ENCODE data around the gene KCNK7.

DNA sequence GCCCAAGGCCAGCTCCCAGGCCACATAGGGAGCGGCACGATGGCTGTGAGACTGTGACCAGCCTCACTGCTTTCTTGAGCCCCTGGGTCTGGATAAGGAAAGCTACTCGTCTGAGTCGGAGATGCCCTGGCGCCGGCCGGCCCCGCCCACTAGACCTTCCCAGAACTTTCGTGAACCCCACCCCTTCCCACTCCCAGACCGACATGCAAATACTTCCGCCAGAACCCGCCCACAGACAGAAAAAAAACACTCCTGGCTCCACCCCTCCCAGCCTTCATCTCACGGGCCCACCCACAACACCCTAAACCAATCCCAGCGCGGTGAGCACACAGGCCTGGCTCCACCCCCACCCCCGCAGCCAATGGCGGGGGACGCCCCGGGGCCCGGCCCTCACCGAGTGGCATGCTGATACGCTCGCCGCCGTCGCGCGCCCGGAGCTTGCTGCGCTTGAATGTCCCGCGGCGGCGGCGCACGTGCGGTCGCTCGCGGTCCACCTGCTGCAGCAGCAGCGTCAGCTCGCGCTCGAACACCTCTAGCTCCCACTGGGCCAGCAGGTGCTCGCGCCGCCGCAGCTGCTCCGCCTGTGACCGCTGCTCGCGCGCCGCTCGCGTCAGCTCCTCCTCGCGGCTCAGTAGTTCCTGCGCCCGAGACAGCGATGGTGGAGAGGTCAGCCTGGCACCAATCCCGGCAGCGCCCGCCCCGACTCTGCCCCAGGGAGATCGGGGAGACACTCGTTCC, 11.4 kb upstream of the KCNK7 start:
- TF ChIP-seq, protein P1, sequence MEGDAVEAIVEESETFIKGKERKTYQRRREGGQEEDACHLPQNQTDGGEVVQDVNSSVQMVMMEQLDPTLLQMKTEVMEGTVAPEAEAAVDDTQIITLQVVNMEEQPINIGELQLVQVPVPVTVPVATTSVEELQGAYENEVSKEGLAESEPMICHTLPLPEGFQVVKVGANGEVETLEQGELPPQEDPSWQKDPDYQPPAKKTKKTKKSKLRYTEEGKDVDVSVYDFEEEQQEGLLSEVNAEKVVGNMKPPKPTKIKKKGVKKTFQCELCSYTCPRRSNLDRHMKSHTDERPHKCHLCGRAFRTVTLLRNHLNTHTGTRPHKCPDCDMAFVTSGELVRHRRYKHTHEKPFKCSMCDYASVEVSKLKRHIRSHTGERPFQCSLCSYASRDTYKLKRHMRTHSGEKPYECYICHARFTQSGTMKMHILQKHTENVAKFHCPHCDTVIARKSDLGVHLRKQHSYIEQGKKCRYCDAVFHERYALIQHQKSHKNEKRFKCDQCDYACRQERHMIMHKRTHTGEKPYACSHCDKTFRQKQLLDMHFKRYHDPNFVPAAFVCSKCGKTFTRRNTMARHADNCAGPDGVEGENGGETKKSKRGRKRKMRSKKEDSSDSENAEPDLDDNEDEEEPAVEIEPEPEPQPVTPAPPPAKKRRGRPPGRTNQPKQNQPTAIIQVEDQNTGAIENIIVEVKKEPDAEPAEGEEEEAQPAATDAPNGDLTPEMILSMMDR (IDR thresholded peaks at IDR 0.05; ENCODE audit: insufficient read depth, low read depth, low read length) = no peak
- TF ChIP-seq EZH2 (IDR thresholded peaks at IDR 0.05; ENCODE audit: insufficient read depth, low read length) = no peak

Measured in astrocyte (in vitro differentiated cells and primary cell).